Measurements from ENCODE around the gene TNRC6A.
A peak's percentile ranks its signal among the peaks of the same experiment; 100 is the strongest.

Gene TNRC6A

DNA sequence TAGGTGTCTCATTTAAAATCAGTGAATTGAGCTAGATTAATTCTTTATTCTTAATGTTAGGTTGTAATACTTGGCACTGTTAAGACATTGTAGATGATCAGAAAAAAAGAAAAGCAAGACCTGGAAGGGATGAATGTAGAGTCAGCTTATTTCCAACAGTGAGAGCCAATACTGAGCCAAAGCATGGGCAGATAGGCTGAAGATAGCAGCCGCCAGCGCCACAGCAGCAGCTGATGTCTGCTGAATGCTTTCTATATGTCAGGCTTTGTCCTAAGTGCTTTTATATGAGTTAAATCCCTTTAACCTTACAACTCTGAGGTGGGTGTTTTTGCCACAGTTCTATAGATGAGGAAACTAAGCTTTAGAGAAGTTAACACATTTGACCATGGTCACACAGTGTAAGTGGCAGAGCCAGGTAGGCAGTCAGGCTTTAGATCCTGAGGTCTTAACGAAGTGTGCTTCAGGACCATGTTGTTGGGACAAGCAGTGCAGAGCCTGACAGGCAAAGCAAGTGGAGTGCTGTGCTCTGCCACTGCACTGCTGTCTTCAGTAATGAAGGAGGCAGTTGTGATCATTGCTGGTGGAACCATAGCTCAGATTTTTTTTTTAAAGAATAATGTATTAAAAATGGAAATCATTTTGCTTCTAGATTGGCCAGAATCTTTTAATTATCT is 25.9 kb downstream of the TNRC6A start:
- Histone ChIP-seq H3K27ac (ENCODE audit: low read depth, low read length, severe bottlenecking) (no peak overlapping the region), H3K4me3 (ENCODE audit: extremely low read depth, insufficient read depth, low read length, poor library complexity, severe bottlenecking) (no peak overlapping the region)
- WGBS, 2 experiments (ENCODE audit: insufficient coverage in 2 of 2): 92 to 100% methylated on average over 1 to 3 of the region's 3 CpGs

DNA sequence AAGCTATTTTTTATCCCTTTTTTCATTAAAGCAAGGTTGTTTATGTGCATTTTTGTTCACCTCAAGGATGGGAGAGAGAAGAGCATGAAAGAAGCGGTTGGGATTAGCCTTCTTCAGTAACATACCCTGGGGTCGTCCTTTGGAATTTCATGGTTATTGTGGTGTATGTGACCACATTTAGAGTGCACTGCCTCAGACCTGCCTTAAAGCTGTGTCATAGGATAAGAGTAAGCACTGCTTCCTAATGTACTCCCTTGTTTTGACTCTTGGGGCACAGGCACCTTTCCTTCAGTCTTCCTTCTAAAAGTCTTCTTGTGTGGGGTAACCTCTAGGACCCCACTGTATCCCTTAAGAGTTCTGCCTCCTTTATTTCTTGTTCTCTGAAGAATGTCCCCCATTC is 28.9 kb downstream of the TNRC6A start:
- peaks cover 4% of the 10 kb centered on the region for H3K4me1 ChIP-seq (ENCODE audit: control insufficient read depth, insufficient read depth, low read length, poor library complexity, severe bottlenecking)
- 80 to 100% methylated on average over 2 of the region's 2 CpGs for WGBS, 2 experiments (ENCODE audit: insufficient coverage in 2 of 2)
- no peaks in the 10 kb centered on the region for H3K9me3 ChIP-seq (ENCODE audit: control insufficient read depth, low read length)
- H3K4me3 ChIP-seq (ENCODE audit: extremely low read depth, insufficient read depth, low read length, poor library complexity, severe bottlenecking): no peak overlapping the region
- H3K36me3 ChIP-seq (ENCODE audit: control insufficient read depth, insufficient read depth, low read length): peaks cover 53% of the 10 kb centered on the region
- H3K27ac ChIP-seq (ENCODE audit: low read depth, low read length, severe bottlenecking): no peak overlapping the region

More for the DNA sequence above, 25.9 kb downstream of the TNRC6A start:
- Histone ChIP-seq H3K36me3 (ENCODE audit: control insufficient read depth, insufficient read depth, low read length) (peaks cover 25% of the 10 kb centered on the region), H3K4me1 (ENCODE audit: control insufficient read depth, insufficient read depth, low read length, poor library complexity, severe bottlenecking) (peaks cover 4% of the 10 kb centered on the region), H3K9me3 (ENCODE audit: control insufficient read depth, low read length) (no peaks in the 10 kb centered on the region)

GRCh38 chr16:24759006-24759405 is 29.6 kb downstream of the TNRC6A start:
- Histone ChIP-seq H3K4me1 (ENCODE audit: control insufficient read depth, insufficient read depth, low read length, poor library complexity, severe bottlenecking) (peaks cover 4% of the 10 kb centered on the region), H3K9me3 (ENCODE audit: control insufficient read depth, low read length) (no peaks in the 10 kb centered on the region), H3K36me3 (ENCODE audit: control insufficient read depth, insufficient read depth, low read length) (peaks cover 58% of the 10 kb centered on the region), H3K27ac (ENCODE audit: low read depth, low read length, severe bottlenecking) (no peak overlapping the region), H3K4me3 (ENCODE audit: extremely low read depth, insufficient read depth, low read length, poor library complexity, severe bottlenecking) (no peak overlapping the region)
- WGBS, 2 experiments (ENCODE audit: insufficient coverage in 2 of 2): 100% methylated on average over 1 of the region's 2 CpGs

- Histone ChIP-seq H3K4me1 (ENCODE audit: control insufficient read depth, insufficient read depth, low read length, poor library complexity, severe bottlenecking) (peaks cover 4% of the 10 kb centered on the region), H3K4me3 (ENCODE audit: extremely low read depth, insufficient read depth, low read length, poor library complexity, severe bottlenecking) (no peak overlapping the region), H3K9me3 (ENCODE audit: control insufficient read depth, low read length) (no peaks in the 10 kb centered on the region), H3K27ac (ENCODE audit: low read depth, low read length, severe bottlenecking) (no peak overlapping the region), H3K36me3 (ENCODE audit: control insufficient read depth, insufficient read depth, low read length) (peaks cover 68% of the 10 kb centered on the region)
- 100% methylated on average over 2 of the region's 6 CpGs; no CpG with 5 or more reads in 1 of the 2 experiments for WGBS, 2 experiments (ENCODE audit: insufficient coverage in 2 of 2)
Observed at GRCh38 chr16:24761526-24761925, 32.1 kb downstream of the TNRC6A start.

DNA sequence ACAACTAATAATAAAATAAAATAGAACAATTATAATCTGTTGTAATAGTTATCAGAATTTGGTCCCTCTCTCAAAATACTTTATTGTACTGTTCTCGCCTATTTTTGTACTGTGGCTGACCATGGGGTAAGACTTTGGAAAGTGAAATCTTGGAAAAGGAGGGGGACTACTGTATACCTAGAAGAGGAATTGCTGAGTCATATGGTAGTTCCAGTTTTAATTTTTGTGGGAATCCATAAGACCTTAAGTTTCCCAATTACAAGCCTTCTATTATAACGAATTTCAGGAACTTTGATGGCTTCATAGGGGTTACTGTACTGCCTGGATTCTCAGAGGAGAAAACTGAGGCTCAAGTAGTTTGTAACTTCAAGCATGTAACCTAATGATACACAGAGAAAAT is 35.5 kb downstream of the TNRC6A start:
- Histone ChIP-seq H3K36me3 (ENCODE audit: control insufficient read depth, insufficient read depth, low read length) (peaks cover 58% of the 10 kb centered on the region), H3K4me3 (ENCODE audit: extremely low read depth, insufficient read depth, low read length, poor library complexity, severe bottlenecking) (no peak overlapping the region)
- WGBS, 2 experiments (ENCODE audit: insufficient coverage in 2 of 2): 86% methylated on average over 1 of the region's 2 CpGs; no CpG with 5 or more reads in 1 of the 2 experiments

DNA sequence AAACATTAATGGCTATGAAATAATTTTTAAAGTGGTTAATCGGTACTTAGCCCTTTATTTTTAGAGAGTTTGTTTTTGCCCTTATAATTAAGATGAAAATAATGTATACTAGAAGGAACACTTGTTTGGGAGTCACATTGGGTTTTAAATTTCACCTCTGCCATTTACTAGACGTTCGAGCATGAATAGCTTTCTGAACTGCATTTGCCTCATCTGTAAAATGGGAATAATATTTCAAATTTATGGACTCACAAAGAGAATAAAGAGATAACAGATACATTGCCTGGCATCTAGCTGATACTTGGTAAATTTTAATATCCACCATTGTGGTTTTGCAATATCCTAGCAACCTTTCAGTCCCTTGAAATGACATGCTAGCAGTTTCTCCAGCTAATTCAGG is 36.6 kb downstream of the TNRC6A start:
- Histone ChIP-seq H3K4me3 (ENCODE audit: extremely low read depth, insufficient read depth, low read length, poor library complexity, severe bottlenecking) (no peak overlapping the region), H3K27ac (ENCODE audit: low read depth, low read length, severe bottlenecking) (no peak overlapping the region), H3K9me3 (ENCODE audit: control insufficient read depth, low read length) (no peaks in the 10 kb centered on the region), H3K4me1 (ENCODE audit: control insufficient read depth, insufficient read depth, low read length, poor library complexity, severe bottlenecking) (peaks cover 13% of the 10 kb centered on the region), H3K36me3 (ENCODE audit: control insufficient read depth, insufficient read depth, low read length) (peaks cover 53% of the 10 kb centered on the region)
- WGBS, 2 experiments (ENCODE audit: insufficient coverage in 2 of 2): 100% methylated on average over 1 of the region's 3 CpGs; no CpG with 5 or more reads in 1 of the 2 experiments

More for the DNA sequence above, 35.5 kb downstream of the TNRC6A start:
- Histone ChIP-seq H3K27ac (ENCODE audit: low read depth, low read length, severe bottlenecking) (no peak overlapping the region), H3K9me3 (ENCODE audit: control insufficient read depth, low read length) (no peaks in the 10 kb centered on the region), H3K4me1 (ENCODE audit: control insufficient read depth, insufficient read depth, low read length, poor library complexity, severe bottlenecking) (peaks cover 6% of the 10 kb centered on the region)

DNA sequence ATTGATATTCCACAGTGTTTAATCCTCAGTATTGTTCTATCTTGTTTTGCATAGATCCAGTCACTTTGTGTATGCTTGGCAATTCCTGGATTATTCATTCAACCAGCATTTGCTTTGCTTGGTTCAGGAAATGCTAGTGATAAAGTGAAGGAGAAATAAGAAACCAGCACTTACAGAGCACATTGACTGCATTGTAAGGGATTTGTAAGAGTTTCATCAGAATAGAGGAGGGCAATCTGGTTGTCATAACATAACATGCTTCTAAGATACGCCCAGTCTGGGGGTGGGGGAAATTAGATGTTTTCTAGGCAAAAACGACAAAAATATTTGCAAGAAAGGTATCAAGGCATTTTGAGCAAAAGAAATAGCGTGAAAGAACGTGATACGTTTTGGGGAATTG is 40.4 kb downstream of the TNRC6A start:
- Histone ChIP-seq H3K36me3 (ENCODE audit: control insufficient read depth, insufficient read depth, low read length) (peaks cover 34% of the 10 kb centered on the region), H3K9me3 (ENCODE audit: control insufficient read depth, low read length) (no peaks in the 10 kb centered on the region), H3K4me1 (ENCODE audit: control insufficient read depth, insufficient read depth, low read length, poor library complexity, severe bottlenecking) (peaks cover 13% of the 10 kb centered on the region), H3K27ac (ENCODE audit: low read depth, low read length, severe bottlenecking) (peak overlapping the region; percentile 25), H3K4me3 (ENCODE audit: extremely low read depth, insufficient read depth, low read length, poor library complexity, severe bottlenecking) (no peak overlapping the region)
- WGBS, 2 experiments (ENCODE audit: insufficient coverage in 2 of 2): 89 to 96% methylated on average over 5 of the region's 5 CpGs

GRCh38 chr16:24771132-24771778 is 41.8 kb downstream of the TNRC6A start:
- Histone ChIP-seq H3K36me3 (ENCODE audit: control insufficient read depth, insufficient read depth, low read length) (peaks cover 44% of the 10 kb centered on the region), H3K27ac (ENCODE audit: low read depth, low read length, severe bottlenecking) (no peak overlapping the region)
- WGBS, 2 experiments (ENCODE audit: insufficient coverage in 2 of 2): no CpG with 5 or more reads among the region's 5 CpGs

DNA sequence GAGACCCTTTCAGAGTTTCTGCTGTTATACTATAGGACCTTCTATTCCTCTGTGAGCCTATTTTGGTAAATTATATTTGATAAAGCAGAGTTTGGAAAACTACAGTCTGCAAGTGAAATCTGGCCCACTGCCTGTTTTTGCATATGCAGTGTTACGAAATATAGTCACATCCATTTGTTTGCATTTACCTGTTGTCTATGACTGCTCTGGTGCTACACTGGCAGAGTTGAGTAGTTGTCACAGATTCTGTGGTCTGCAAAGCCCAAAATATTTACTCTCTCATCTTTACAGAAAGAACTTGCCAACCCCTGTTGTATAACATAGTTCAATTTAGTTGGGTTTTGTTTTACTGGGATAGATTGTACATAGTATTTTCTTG is 42.3 kb downstream of the TNRC6A start:
- Histone ChIP-seq H3K36me3 (ENCODE audit: control insufficient read depth, insufficient read depth, low read length) (peaks cover 44% of the 10 kb centered on the region), H3K4me1 (ENCODE audit: control insufficient read depth, insufficient read depth, low read length, poor library complexity, severe bottlenecking) (peaks cover 13% of the 10 kb centered on the region), H3K9me3 (ENCODE audit: control insufficient read depth, low read length) (no peaks in the 10 kb centered on the region), H3K27ac (ENCODE audit: low read depth, low read length, severe bottlenecking) (no peak overlapping the region), H3K4me3 (ENCODE audit: extremely low read depth, insufficient read depth, low read length, poor library complexity, severe bottlenecking) (no peak overlapping the region)
- WGBS, 2 experiments (ENCODE audit: insufficient coverage in 2 of 2): 100% methylated on average over 1 of the region's 1 CpG; no CpG with 5 or more reads in 1 of the 2 experiments

More at GRCh38 chr16:24771132-24771778, 41.8 kb downstream of the TNRC6A start:
- Histone ChIP-seq H3K9me3 (ENCODE audit: control insufficient read depth, low read length) (no peaks in the 10 kb centered on the region), H3K4me3 (ENCODE audit: extremely low read depth, insufficient read depth, low read length, poor library complexity, severe bottlenecking) (no peak overlapping the region), H3K4me1 (ENCODE audit: control insufficient read depth, insufficient read depth, low read length, poor library complexity, severe bottlenecking) (peaks cover 13% of the 10 kb centered on the region)

- no CpG with 5 or more reads among the region's 4 CpGs for WGBS, 2 experiments (ENCODE audit: insufficient coverage in 2 of 2)
- peaks cover 13% of the 10 kb centered on the region for H3K4me1 ChIP-seq (ENCODE audit: control insufficient read depth, insufficient read depth, low read length, poor library complexity, severe bottlenecking)
- no peak overlapping the region for H3K27ac ChIP-seq (ENCODE audit: low read depth, low read length, severe bottlenecking)
- no peaks in the 10 kb centered on the region for H3K9me3 ChIP-seq (ENCODE audit: control insufficient read depth, low read length)
- H3K4me3 ChIP-seq (ENCODE audit: extremely low read depth, insufficient read depth, low read length, poor library complexity, severe bottlenecking): no peak overlapping the region
- H3K36me3 ChIP-seq (ENCODE audit: control insufficient read depth, insufficient read depth, low read length): peaks cover 61% of the 10 kb centered on the region
Observed at GRCh38 chr16:24773771-24774427, 44.4 kb downstream of the TNRC6A start.

Measured in mesodermal cell (in vitro differentiated cells).